ENCODE data around the gene LRIG1. TPM values are rescaled to one million over a fixed set of nuclear protein-coding genes. Genes with fewer than 3 reads are reported as not detected.
A peak's percentile ranks its signal among the peaks of the same experiment; 100 is the strongest.

The LRIG1 gene
- total and polyA plus RNA-seq, 10 of the 15 experiments (the other 5 are each of a cell fraction or from before 2014, with no cell fraction given) = 0.84 to 16.4 (median 8.1) TPM

- TF ChIP-seq IKZF2 (IDR thresholded peaks at IDR 0.05) = no peak
- TF ChIP-seq SMARCA5 (IDR thresholded peaks at IDR 0.05) = no peak
- no peak for TF ChIP-seq TCF3 (IDR thresholded peaks at IDR 0.05; ENCODE audit: borderline replicate concordance, insufficient read depth, low read depth, low read length)
- TF ChIP-seq ZNF592 (IDR thresholded peaks at IDR 0.05) = no peak
- no peak for TF ChIP-seq E2F8 (IDR thresholded peaks at IDR 0.05; ENCODE audit: low read depth, partially characterized antibody)
Measured at GRCh38 chr3:66362541-66362941, 138.3 kb downstream of the LRIG1 start (continued).

GRCh38 chr3:66361356-66361755 is 139.5 kb downstream of the LRIG1 start:
- H3K27ac ChIP-seq (ENCODE audit: control insufficient read depth, insufficient read depth) = no peak overlapping the region
- no peak overlapping the region for H3K4me2 ChIP-seq (ENCODE audit: control insufficient read depth, insufficient read depth)
- no peaks in the 10 kb centered on the region for H3K79me2 ChIP-seq (ENCODE audit: control insufficient read depth, insufficient read depth, low read length)
- H3K9ac ChIP-seq (ENCODE audit: control insufficient read depth, insufficient read depth, low read length) = no peak overlapping the region
- ATAC-seq (no peak), FAIRE-seq (peak; percentile 23), DNase-seq (ENCODE audit: low read depth, low spot score) (no peak)
- POLR2A ChIA-PET = no interaction called here
- RAD21 ChIA-PET (ENCODE audit: unreplicated experiment) = no interaction called here
- no peaks in the 10 kb centered on the region for H3K27me3 ChIP-seq (replicated peaks in 1 of 2; ENCODE audit: control insufficient read depth in 2 of 2, insufficient read depth in 2 of 2, low read length in 1 of 2)
- in situ Hi-C loops (cut with MboI) (no loop called here), intact Hi-C loops (cut with micrococcal nuclease; ENCODE audit: unreplicated experiment) (no loop called here)
- no TSS peak for BruUV-seq (replicated peaks)
- WGBS (ENCODE audit: insufficient coverage, insufficient replicate concordance, low lambda C conversion rate, missing lambda C conversion rate) = 99% methylated on average over 5 of the region's 5 CpGs
- H3K4me1 ChIP-seq (ENCODE audit: control insufficient read depth, insufficient read depth, low read length) = no peaks in the 10 kb centered on the region
- no peak overlapping the region for H2AFZ ChIP-seq (ENCODE audit: control insufficient read depth, low read depth, low read length)
- no peaks in the 10 kb centered on the region for H4K20me1 ChIP-seq (ENCODE audit: control insufficient read depth, insufficient read depth)
- no peak overlapping the region for H3K4me3 ChIP-seq
- no peaks in the 10 kb centered on the region for H3K9me3 ChIP-seq (replicated peaks; ENCODE audit: control insufficient read depth, insufficient read depth, low read length)
- H3K36me3 ChIP-seq (ENCODE audit: control insufficient read depth in 2 of 2, insufficient read depth in 2 of 2, low read length in 1 of 2) = no peaks in the 10 kb centered on the region
- CTCF ChIA-PET = no interaction called here
- SMC1A ChIA-PET (ENCODE audit: uncharacterized antibody, unreplicated experiment) = no interaction called here
- TF ChIP-seq E2F4 (IDR thresholded peaks at IDR 0.05; ENCODE audit: low read depth, low read length) = no peak
- TF ChIP-seq FOS (IDR thresholded peaks at IDR 0.05; ENCODE audit: borderline replicate concordance, extremely low read depth, insufficient read length) = no peak
- TF ChIP-seq ZBTB40 (IDR thresholded peaks at IDR 0.05; ENCODE audit: borderline replicate concordance) = no peak
